ENCODE results near the gene CEBPA. TPM values are rescaled to one million over a fixed set of nuclear protein-coding genes. Genes with fewer than 3 reads are reported as not detected.

Gene CEBPA
- total and polyA plus RNA-seq, 2 experiments from 2014 or later, result 2.4 to 6.2 TPM

GRCh38 chr19:33283589-33283988 lies 18.7 kb downstream of the CEBPA start:
- TF ChIP-seq CTCF (IDR thresholded peaks at IDR 0.05; ENCODE audit: low read depth, low read length), result no peak
- no peak overlapping the region for H3K27ac ChIP-seq

GRCh38 chr19:33282036-33282671 lies 20.2 kb downstream of the CEBPA start:
- Histone ChIP-seq H3K4me1 (ENCODE audit: low read depth) (no peaks in the 10 kb centered on the region), H3K27me3 (no peaks in the 10 kb centered on the region), H3K4me3 (no peak overlapping the region), H3K27ac (no peak overlapping the region), H3K9me3 (ENCODE audit: low read depth) (no peaks in the 10 kb centered on the region), H3K36me3 (no peaks in the 10 kb centered on the region)
- TF ChIP-seq CTCF (IDR thresholded peaks at IDR 0.05; ENCODE audit: low read depth, low read length), result no peak
- no peak for DNase-seq (ENCODE audit: low read depth in 1 of 2, low spot score in 1 of 2)

More at GRCh38 chr19:33283589-33283988, 18.7 kb downstream of the CEBPA start:
- Histone ChIP-seq H3K4me1 (ENCODE audit: low read depth) (no peaks in the 10 kb centered on the region), H3K4me3 (no peak overlapping the region), H3K9me3 (ENCODE audit: low read depth) (no peaks in the 10 kb centered on the region), H3K36me3 (no peaks in the 10 kb centered on the region), H3K27me3 (no peaks in the 10 kb centered on the region)
- no peak for DNase-seq (ENCODE audit: low read depth in 1 of 2, low spot score in 1 of 2)

GRCh38 chr19:33281296-33281926 lies 20.9 kb downstream of the CEBPA start:
- Histone ChIP-seq H3K36me3 (no peaks in the 10 kb centered on the region), H3K27ac (no peak overlapping the region), H3K4me3 (no peak overlapping the region), H3K27me3 (no peaks in the 10 kb centered on the region), H3K4me1 (ENCODE audit: low read depth) (no peaks in the 10 kb centered on the region), H3K9me3 (ENCODE audit: low read depth) (no peaks in the 10 kb centered on the region)
- DNase-seq (ENCODE audit: low read depth in 1 of 2, low spot score in 1 of 2), result no peak
- TF ChIP-seq CTCF (IDR thresholded peaks at IDR 0.05; ENCODE audit: low read depth, low read length), result no peak

GRCh38 chr19:33280351-33280921 lies 21.9 kb downstream of the CEBPA start:
- no peaks in the 10 kb centered on the region for H3K36me3 ChIP-seq
- no peak for TF ChIP-seq CTCF (IDR thresholded peaks at IDR 0.05; ENCODE audit: low read depth, low read length)
- DNase-seq (ENCODE audit: low read depth in 1 of 2, low spot score in 1 of 2), result no peak
- H3K4me1 ChIP-seq (ENCODE audit: low read depth), result no peaks in the 10 kb centered on the region
- H3K9me3 ChIP-seq (ENCODE audit: low read depth), result no peaks in the 10 kb centered on the region
- no peak overlapping the region for H3K27ac ChIP-seq
- H3K4me3 ChIP-seq, result no peak overlapping the region
- no peaks in the 10 kb centered on the region for H3K27me3 ChIP-seq

GRCh38 chr19:33279430-33280350 lies 22.6 kb downstream of the CEBPA start:
- H3K36me3 ChIP-seq, result no peaks in the 10 kb centered on the region
- no peak for DNase-seq (ENCODE audit: low read depth in 1 of 2, low spot score in 1 of 2)
- no peaks in the 10 kb centered on the region for H3K4me1 ChIP-seq (ENCODE audit: low read depth)
- H3K27me3 ChIP-seq, result no peaks in the 10 kb centered on the region
- no peak for TF ChIP-seq CTCF (IDR thresholded peaks at IDR 0.05; ENCODE audit: low read depth, low read length)
- H3K27ac ChIP-seq, result no peak overlapping the region
- H3K4me3 ChIP-seq, result no peak overlapping the region
- no peaks in the 10 kb centered on the region for H3K9me3 ChIP-seq (ENCODE audit: low read depth)
